Right ventricle myocardium superior (tissue), 1 donor: ENCODE data around the gene EMC6. TPM values are rescaled to one million over a fixed set of nuclear protein-coding genes. Genes with fewer than 3 reads are reported as not detected.

Experiments
- ATAC-seq: fragments of 200-7000 bp; cut with Tn5 transposase; one replicate; pipeline ENCODE4 v1.9.1; 2020; ENCODE audit warnings: mild to moderate bottlenecking; ENCODE audit not compliant: poor library complexity
- DNase-seq: peaks from one replicate; pipeline ENCODE4 v3.0.0-alpha.2; 2020
- intact Hi-C: fragments of 100-400 bp; cut with DNase I; formaldehyde crosslinking; loops from one replicate; pipeline ENCODE4 v1.11.2; 2022
- total RNA-seq: library from RNA; stranded (reverse); fragmentation: NEBNext Ultra II Directional; extraction: Animal tissue kit (Norgen Biotek cat#: 25700); gene quantifications from one replicate; pipeline ENCODE4 v1.2.1, GENCODE V29; 2021
- donor health status: DM: no; HTN: yes; CAD: no; lungs with severe emphysema.

EMC6 gene
- total RNA-seq, 1 donor from 2014 or later: 64.6 TPM

GRCh38 chr17:3675886-3676285 lies 7.3 kb downstream of the EMC6 start:
- intact Hi-C loops: no loop called here
- ATAC-seq (no peak), DNase-seq (no peak)

- no peak for DNase-seq
Measured at GRCh38 chr17:3678095-3678820, 9.6 kb downstream of the EMC6 start.

GRCh38 chr17:3678821-3679530 lies 10.4 kb downstream of the EMC6 start:
- intact Hi-C loops: no loop called here
- DNase-seq (no peak), ATAC-seq (no peak)

More at GRCh38 chr17:3678095-3678820, 9.6 kb downstream of the EMC6 start:
- intact Hi-C loops: no loop called here
- no peak for ATAC-seq

- no peak for ATAC-seq
- intact Hi-C loops: no loop called here
- no peak for DNase-seq
Measured at GRCh38 chr17:3679531-3680126, 11.0 kb downstream of the EMC6 start.

- intact Hi-C loops: no loop called here
- ATAC-seq (no peak), DNase-seq (no peak)
Measured at GRCh38 chr17:3681057-3681456, 12.4 kb downstream of the EMC6 start.

- no peak for DNase-seq
- intact Hi-C loops: no loop called here
- no peak for ATAC-seq
Measured at GRCh38 chr17:3681565-3681964, 13.0 kb downstream of the EMC6 start.

- DNase-seq (no peak), ATAC-seq (no peak)
- intact Hi-C loops: no loop called here
Measured at GRCh38 chr17:3682033-3682432, 13.4 kb downstream of the EMC6 start.

GRCh38 chr17:3683054-3683511 lies 14.5 kb downstream of the EMC6 start:
- DNase-seq: no peak
- ATAC-seq: peak; percentile 73
- intact Hi-C loops: no loop called here

- intact Hi-C loops: no loop called here
- ATAC-seq: no peak
- DNase-seq: no peak
Measured at GRCh38 chr17:3685174-3685573, 16.6 kb downstream of the EMC6 start.

- DNase-seq: no peak
- intact Hi-C loops: no loop called here
- ATAC-seq: no peak
Measured at GRCh38 chr17:3688027-3688553, 19.5 kb downstream of the EMC6 start.

- ATAC-seq: no peak
- intact Hi-C loops: no loop called here
- no peak for DNase-seq
Measured at GRCh38 chr17:3688852-3689261, 20.2 kb downstream of the EMC6 start.

GRCh38 chr17:3689262-3690093 lies 20.9 kb downstream of the EMC6 start:
- intact Hi-C loops: no loop called here
- ATAC-seq: peak; percentile 10
- no peak for DNase-seq

GRCh38 chr17:3690094-3690715 lies 21.6 kb downstream of the EMC6 start:
- no peak for DNase-seq
- intact Hi-C loops: no loop called here
- no peak for ATAC-seq

GRCh38 chr17:3691617-3692067 lies 23.0 kb downstream of the EMC6 start:
- intact Hi-C loops: no loop called here
- DNase-seq (no peak), ATAC-seq (no peak)

GRCh38 chr17:3692346-3692745 lies 23.7 kb downstream of the EMC6 start:
- ATAC-seq: no peak
- DNase-seq: no peak
- intact Hi-C loops: no loop called here

- ATAC-seq (no peak), DNase-seq (no peak)
- intact Hi-C loops: no loop called here
Measured at GRCh38 chr17:3693141-3693540, 24.5 kb downstream of the EMC6 start.

GRCh38 chr17:3693829-3694231 lies 25.2 kb downstream of the EMC6 start:
- intact Hi-C loops: no loop called here
- DNase-seq: no peak
- no peak for ATAC-seq

GRCh38 chr17:3695129-3695722 lies 26.6 kb downstream of the EMC6 start:
- DNase-seq: peak; percentile 61
- intact Hi-C loops: no loop called here
- ATAC-seq: peak; percentile 90
